Heart left ventricle (tissue), 13 donors: ENCODE measurements around the gene ILDR2.

Experiments used
- CTCF ChIP-seq, 12 donors: fragments of 200-600 bp; sonication (generic) in 4 of 12; IDR thresholded peaks; one replicate each; pipeline versions ENCODE4 v1.5.0 to v1.8.0; 2018 to 2022; ENCODE audit warnings: antibody characterized with exemption in 12 of 12, mild to moderate bottlenecking in 5 of 12
- POLR2A ChIP-seq, 2 donors: fragments of 450-650 bp; IDR thresholded peaks; one replicate each; pipeline ENCODE4 v1.6.1; 2017; ENCODE audit warnings: antibody characterized with exemption in 2 of 2, mild to moderate bottlenecking in 2 of 2, moderate library complexity in 2 of 2
- donor health status: ischemic (EF 13 %, LVEDD 7.1; RV severe dilation, severe dysfunction).
- donor health status: DM: no; HTN: yes; CAD: no.
- donor health status: DM: no; HTN: no; CAD: no.
- donor health status: ischemic (EF 25% LVEDD 6.9; RV normal size, moderate dysfunction).
- donor health status: ischemic (EF 25% LVEDD 5.7; RV mildly dilated, moderate dysfunction).
- donor health status: ischemic (EF 35%, LVEDD 5.7; RV mildly dilated, moderate dysfunction).
- donor health status: nonischemic (EF 11% LVEDD 7.7; RV severe dilation, severe dysfunction).
- donor health status: DM: yes; HTN: yes; CAD: no.
- donor health status: PGD.
- donor health status: ischemic (EF 29% LVEDD 5.4; RV normal size, mild dysfunction).
- donor health status: nonischemic (EF 23%, LVEDD 6.1; RV moderate dilation, normal function).

DNA sequence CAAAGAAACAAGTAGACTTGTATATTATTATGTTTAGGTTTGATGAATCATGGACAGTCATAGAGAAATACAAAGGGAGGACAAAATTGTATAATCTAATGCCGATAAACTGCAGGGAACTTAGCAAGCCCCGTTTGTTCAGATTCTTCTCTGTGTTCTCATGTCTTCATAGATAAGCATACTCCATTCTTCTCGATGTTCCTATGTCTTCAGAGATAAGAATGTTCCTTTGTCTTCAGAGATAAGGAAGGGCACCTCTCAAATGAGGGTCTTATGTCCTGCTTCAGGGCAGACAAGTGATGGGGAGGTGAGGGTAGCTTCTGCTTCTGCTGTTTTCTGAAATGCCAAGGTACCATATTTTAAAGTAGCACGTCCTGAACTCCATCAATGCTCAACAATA is 79.6 kb downstream of the ILDR2 start:
- no peak for TF ChIP-seq CTCF (IDR thresholded peaks at IDR 0.05)
- TF ChIP-seq POLR2A (IDR thresholded peaks at IDR 0.05) = no peak
